GM12878 (cell line): ENCODE results near the gene CRYL1. TPM values are rescaled to one million over a fixed set of nuclear protein-coding genes. Genes with fewer than 3 reads are reported as not detected.

Source experiments
- ATAC-seq: fragments of 200-7000 bp; cut with Tn5 transposase; 3 replicates; pipeline ENCODE4 v1.9.1; 2020; ENCODE audit warnings: mild to moderate bottlenecking, moderate library complexity
- BruUV-seq: library from RNA; stranded (reverse); fragments of 400-500 nt; replicated peaks from 2 replicates; lab custom pipeline; 2021; lab: Mats Ljungman, UMichigan
- CTCF ChIA-PET: fragments of 300-600 bp; sonication (Branson Sonifier 250); formaldehyde crosslinking; extraction: SDS; loops from one replicate; lab custom pipeline; 2021; ENCODE audit warnings: inconsistent platforms; lab: Yijun Ruan, JAX
- POLR2A ChIA-PET: fragments of 350-600 bp; formaldehyde crosslinking; extraction: SDS; loops from one replicate; lab custom pipeline; 2021; ENCODE audit warnings: inconsistent platforms; lab: Charles Lee
- RAD21 ChIA-PET: fragments of 300-600 bp; sonication (Branson Sonifier 250); formaldehyde crosslinking; loops from one replicate; lab custom pipeline; 2023; ENCODE audit warnings: antibody characterized with exemption; ENCODE audit not compliant: unreplicated experiment; lab: Charles Lee
- SMC1A ChIA-PET: fragments of 300-600 bp; sonication (Branson Sonifier 250); formaldehyde crosslinking; loops from one replicate; lab custom pipeline; 2023; ENCODE audit not compliant: unreplicated experiment, uncharacterized antibody; lab: Charles Lee
- DNase-seq: peaks from one replicate; pipeline ENCODE4 v3.0.0-alpha.2; 2011; ENCODE audit warnings: low read depth, low spot score
- FAIRE-seq: peaks from 3 replicates; lab custom pipeline; 2011; peaks lifted over from hg19 to GRCh38; lab: Jason Lieb, UNC
- H2AFZ ChIP-seq: 2 replicates; pipeline ENCODE4 v1.6.0; 2011; ENCODE audit warnings: low read depth, low read length, control low read depth; ENCODE audit not compliant: control insufficient read depth
- H3K27ac ChIP-seq: 2 replicates; pipeline ENCODE4 v1.5.1; 2011; ENCODE audit warnings: control low read depth; ENCODE audit not compliant: control insufficient read depth, insufficient read depth
- H3K27me3 ChIP-seq, 2 experiments: replicated peaks in 1 of 2; 2 replicates each; pipeline versions ENCODE4 v1.6.0 to v1.6.1; 2011; ENCODE audit warnings: low read length in 1 of 2; ENCODE audit not compliant: control insufficient read depth in 2 of 2, insufficient read depth in 2 of 2
- H3K36me3 ChIP-seq, 2 experiments: 2 replicates each; pipeline ENCODE4 v1.5.1; 2011; ENCODE audit warnings: low read length in 1 of 2; ENCODE audit not compliant: control insufficient read depth in 2 of 2, insufficient read depth in 2 of 2
- H3K4me1 ChIP-seq: 2 replicates; pipeline ENCODE4 v1.6.1; 2011; ENCODE audit warnings: mild to moderate bottlenecking, low read length, moderate library complexity, mixed read lengths; ENCODE audit not compliant: control insufficient read depth, insufficient read depth
- H3K4me2 ChIP-seq: 2 replicates; pipeline ENCODE4 v1.6.0; 2011; ENCODE audit warnings: control low read depth; ENCODE audit not compliant: control insufficient read depth, insufficient read depth
- H3K4me3 ChIP-seq: fragments of 200-600 bp; sonication (generic); 2 replicates; pipeline ENCODE4 v1.5.1; 2016
- H3K79me2 ChIP-seq: 2 replicates; pipeline ENCODE4 v1.6.0; 2011; ENCODE audit warnings: low read length; ENCODE audit not compliant: control insufficient read depth, insufficient read depth
- H3K9ac ChIP-seq: 2 replicates; pipeline ENCODE4 v1.8.0; 2011; ENCODE audit warnings: low read length, control low read depth, mixed read lengths; ENCODE audit not compliant: control insufficient read depth, insufficient read depth
- H3K9me3 ChIP-seq: replicated peaks from 3 replicates; pipeline ENCODE4 v1.5.1; 2011; ENCODE audit warnings: mild to moderate bottlenecking, low read length; ENCODE audit not compliant: control insufficient read depth, insufficient read depth
- H4K20me1 ChIP-seq: 2 replicates; pipeline ENCODE4 v1.6.0; 2011; ENCODE audit not compliant: control insufficient read depth, insufficient read depth
- CEBPB ChIP-seq, 2 experiments: fragments of 150-350 bp in 1 of 2; IDR thresholded peaks; 2 replicates each; pipeline ENCODE4 v1.6.1; 2012 to 2014; ENCODE audit warnings: low read depth in 2 of 2, low read length in 2 of 2, borderline replicate concordance in 1 of 2, inconsistent platforms in 1 of 2
- EGR1 ChIP-seq, 2 experiments: IDR thresholded peaks; 1 replicate in 1 of 2; 2 replicates in 1 of 2; pipeline ENCODE4 v1.6.1; 2011 to 2012; ENCODE audit warnings: low read depth in 2 of 2, low read length in 2 of 2, borderline replicate concordance in 1 of 2, mild to moderate bottlenecking in 1 of 2, moderate library complexity in 1 of 2
- ESRRA ChIP-seq: IDR thresholded peaks from 2 replicates; pipeline ENCODE4 v1.6.1; 2012; ENCODE audit warnings: mild to moderate bottlenecking, low read length, improper control_type of control experiment
- MTA2 ChIP-seq: fragments of 450-650 bp; IDR thresholded peaks from 2 replicates; pipeline ENCODE4 v1.6.1; 2016; ENCODE audit warnings: low read depth, mild to moderate bottlenecking, moderate library complexity
- POU2F2 ChIP-seq: IDR thresholded peaks from 3 replicates; pipeline ENCODE4 v1.6.1; 2011; ENCODE audit warnings: low read depth, mild to moderate bottlenecking, low read length, borderline replicate concordance
- RFX5 ChIP-seq: IDR thresholded peaks from 2 replicates; pipeline ENCODE4 v1.6.1; 2011; ENCODE audit warnings: low read depth, low read length, improper control_type of control experiment
- SMAD5 ChIP-seq: IDR thresholded peaks from 2 replicates; pipeline ENCODE4 v1.6.1; 2016; ENCODE audit warnings: antibody characterized with exemption, low read depth
- SUZ12 ChIP-seq: fragments of 200-600 bp; sonication (generic); IDR thresholded peaks from one replicate; pipeline ENCODE4 v1.6.1; 2018; ENCODE audit warnings: antibody characterized with exemption, mild to moderate bottlenecking; ENCODE audit not compliant: unreplicated experiment
- TCF3 ChIP-seq: IDR thresholded peaks from 2 replicates; pipeline ENCODE4 v1.6.1; 2012; ENCODE audit warnings: low read depth, mild to moderate bottlenecking, low read length, borderline replicate concordance; ENCODE audit not compliant: insufficient read depth
- ZNF622 ChIP-seq: fragments of 450-650 bp; IDR thresholded peaks from 2 replicates; pipeline ENCODE4 v1.6.1; 2017; ENCODE audit warnings: mild to moderate bottlenecking, inconsistent platforms
- WGBS: methylation state at CpG from one replicate; pipeline ENCODE4 v1.1.6; 2016; ENCODE audit warnings: low lambda C conversion rate; ENCODE audit not compliant: insufficient replicate concordance, insufficient coverage; ENCODE audit errors: missing lambda C conversion rate; 5-methylcytosine and 5-hydroxymethylcytosine counted together
- in situ Hi-C: fragments of 300-500 bp; cut with MboI; formaldehyde crosslinking; loops from 9 replicates; pipeline ENCODE4 v1.14.3; 2018; ENCODE audit warnings: mixed read lengths
- intact Hi-C: fragments of 100-400 bp; cut with micrococcal nuclease; formaldehyde crosslinking; loops from one replicate; pipeline ENCODE4 v1.14.2; 2022; ENCODE audit not compliant: unreplicated experiment
- polyA plus RNA-seq, 11 experiments: library from polyadenylated mRNA; depleted of rRNA in 4 of 11; unstranded in 6 of 11; stranded (reverse) in 5 of 11; fragments of >200 nt; fragmentation: Nextera tagmentation in 4 of 11; fragmentation: Illumina TruSeq in 1 of 11; extraction: Ambion mirVana in 4 of 11; extraction: Trizol in 1 of 11; gene quantifications; 1 replicate in 1 of 11; 2 replicates in 10 of 11; pipeline versions ENCODE4 v1.2.1 to v1.2.3, GENCODE V29; 2011 to 2016; ENCODE audit warnings: inconsistent platforms in 2 of 11, missing spikeins in 2 of 11, low read depth in 1 of 11
- total RNA-seq, 4 experiments: library from RNA; depleted of rRNA in 3 of 4; stranded (reverse); fragments of >200 nt in 3 of 4; fragmentation: Illumina TruSeq in 1 of 4; extraction: Trizol in 1 of 4; gene quantifications; 2 replicates each; pipeline versions ENCODE4 v1.2.1 to v1.2.3, GENCODE V29; 2013 to 2021
- TF ChIP-seq, protein P1 (sequence below): fragments of 450-650 bp; IDR thresholded peaks from 2 replicates; pipeline ENCODE4 v1.6.1; 2017; ENCODE audit warnings: antibody characterized with exemption, mild to moderate bottlenecking, moderate library complexity
- TF ChIP-seq, protein P2 (sequence below): fragments of 450-650 bp; IDR thresholded peaks from 2 replicates; pipeline ENCODE4 v1.6.1; 2017; ENCODE audit warnings: low read depth, mild to moderate bottlenecking, moderate library complexity

Gene CRYL1
- total and polyA plus RNA-seq, 10 of the 15 experiments (the other 5 are each of a cell fraction or from before 2014, with no cell fraction given), result 5.5 to 36.7 (median 12.2) TPM

DNA sequence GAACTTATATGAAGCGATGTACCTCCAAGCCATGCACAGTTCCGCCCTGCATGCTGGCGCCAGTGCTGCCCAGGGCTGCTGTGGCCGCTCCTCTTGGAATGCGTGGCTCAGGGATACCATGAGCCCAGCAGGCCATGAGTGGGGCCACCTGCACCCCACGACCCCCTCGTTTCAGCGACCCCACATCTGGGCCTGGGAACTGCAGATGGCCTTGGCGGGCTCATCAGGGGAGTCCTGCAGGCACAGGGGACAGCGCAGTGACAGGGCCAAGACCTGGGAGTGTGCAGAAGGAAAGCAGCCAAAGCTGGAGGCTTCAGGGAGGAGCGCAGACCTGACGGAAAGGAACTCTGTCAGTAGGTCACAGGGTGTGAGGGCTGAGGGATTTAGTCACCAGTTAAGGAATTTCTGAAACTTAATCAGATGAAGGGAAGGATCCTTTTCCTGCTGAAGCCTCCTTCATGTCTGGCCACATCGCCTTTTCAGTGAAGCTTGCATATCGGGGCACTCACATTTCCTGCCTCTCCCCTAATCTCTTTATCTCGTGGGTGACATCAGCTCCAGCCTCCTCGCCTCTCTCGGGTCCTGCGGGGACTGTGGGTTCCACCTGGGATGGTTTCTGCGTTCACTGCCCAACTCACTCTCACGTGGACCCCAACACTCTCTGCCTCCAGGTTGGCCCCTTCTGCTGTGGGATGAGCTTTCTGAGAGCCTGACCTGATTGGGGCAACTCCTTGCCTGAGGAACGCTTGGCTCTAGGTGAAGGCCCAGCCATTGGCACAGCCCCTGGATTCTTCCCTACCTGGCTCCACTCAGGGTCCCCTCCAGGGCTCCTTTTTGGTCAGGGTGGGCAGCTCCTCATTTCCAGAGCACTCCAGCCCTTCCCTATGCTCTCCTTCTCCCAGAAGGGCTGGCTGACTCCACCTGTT is 123.5 kb downstream of the CRYL1 start (continued):
- TF ChIP-seq MTA2 (no peak), ESRRA (no peak)

DNA sequence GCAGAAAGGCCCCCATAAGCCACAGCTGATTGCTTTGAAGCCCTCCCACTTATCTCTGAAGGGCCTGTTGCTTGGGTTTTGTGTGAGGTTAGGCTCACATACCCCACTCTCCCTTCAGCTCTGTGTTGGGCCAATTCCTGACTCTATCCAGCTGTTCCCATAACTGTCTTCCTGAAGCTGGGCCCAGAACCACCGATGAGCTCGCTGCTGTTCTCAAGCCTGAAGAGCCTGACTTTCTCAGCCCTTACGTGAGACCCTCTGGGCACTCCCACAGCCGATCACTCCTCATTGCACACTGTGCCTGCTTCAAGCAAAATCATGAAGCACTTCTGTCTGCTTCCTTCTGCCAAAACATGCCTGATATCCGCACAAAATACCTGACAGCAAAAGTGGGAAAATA is 124.1 kb downstream of the CRYL1 start:
- FAIRE-seq (no peak), DNase-seq (no peak), ATAC-seq (no peak)
- TF ChIP-seq RFX5 (no peak), ZNF622 (no peak), CEBPB (IDR thresholded peaks at IDR 0.05; ENCODE audit: borderline replicate concordance in 1 of 2, low read depth in 2 of 2, low read length in 2 of 2) (no peak), SMAD5 (no peak), POU2F2 (no peak), EGR1 (IDR thresholded peaks at IDR 0.05; ENCODE audit: borderline replicate concordance in 1 of 2, low read depth in 2 of 2, low read length in 2 of 2) (no peak), TCF3 (no peak), ESRRA (no peak), SUZ12 (no peak)
- TF ChIP-seq, protein P1, sequence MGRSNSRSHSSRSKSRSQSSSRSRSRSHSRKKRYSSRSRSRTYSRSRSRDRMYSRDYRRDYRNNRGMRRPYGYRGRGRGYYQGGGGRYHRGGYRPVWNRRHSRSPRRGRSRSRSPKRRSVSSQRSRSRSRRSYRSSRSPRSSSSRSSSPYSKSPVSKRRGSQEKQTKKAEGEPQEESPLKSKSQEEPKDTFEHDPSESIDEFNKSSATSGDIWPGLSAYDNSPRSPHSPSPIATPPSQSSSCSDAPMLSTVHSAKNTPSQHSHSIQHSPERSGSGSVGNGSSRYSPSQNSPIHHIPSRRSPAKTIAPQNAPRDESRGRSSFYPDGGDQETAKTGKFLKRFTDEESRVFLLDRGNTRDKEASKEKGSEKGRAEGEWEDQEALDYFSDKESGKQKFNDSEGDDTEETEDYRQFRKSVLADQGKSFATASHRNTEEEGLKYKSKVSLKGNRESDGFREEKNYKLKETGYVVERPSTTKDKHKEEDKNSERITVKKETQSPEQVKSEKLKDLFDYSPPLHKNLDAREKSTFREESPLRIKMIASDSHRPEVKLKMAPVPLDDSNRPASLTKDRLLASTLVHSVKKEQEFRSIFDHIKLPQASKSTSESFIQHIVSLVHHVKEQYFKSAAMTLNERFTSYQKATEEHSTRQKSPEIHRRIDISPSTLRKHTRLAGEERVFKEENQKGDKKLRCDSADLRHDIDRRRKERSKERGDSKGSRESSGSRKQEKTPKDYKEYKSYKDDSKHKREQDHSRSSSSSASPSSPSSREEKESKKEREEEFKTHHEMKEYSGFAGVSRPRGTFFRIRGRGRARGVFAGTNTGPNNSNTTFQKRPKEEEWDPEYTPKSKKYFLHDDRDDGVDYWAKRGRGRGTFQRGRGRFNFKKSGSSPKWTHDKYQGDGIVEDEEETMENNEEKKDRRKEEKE, result no peak
- TF ChIP-seq, protein P2, sequence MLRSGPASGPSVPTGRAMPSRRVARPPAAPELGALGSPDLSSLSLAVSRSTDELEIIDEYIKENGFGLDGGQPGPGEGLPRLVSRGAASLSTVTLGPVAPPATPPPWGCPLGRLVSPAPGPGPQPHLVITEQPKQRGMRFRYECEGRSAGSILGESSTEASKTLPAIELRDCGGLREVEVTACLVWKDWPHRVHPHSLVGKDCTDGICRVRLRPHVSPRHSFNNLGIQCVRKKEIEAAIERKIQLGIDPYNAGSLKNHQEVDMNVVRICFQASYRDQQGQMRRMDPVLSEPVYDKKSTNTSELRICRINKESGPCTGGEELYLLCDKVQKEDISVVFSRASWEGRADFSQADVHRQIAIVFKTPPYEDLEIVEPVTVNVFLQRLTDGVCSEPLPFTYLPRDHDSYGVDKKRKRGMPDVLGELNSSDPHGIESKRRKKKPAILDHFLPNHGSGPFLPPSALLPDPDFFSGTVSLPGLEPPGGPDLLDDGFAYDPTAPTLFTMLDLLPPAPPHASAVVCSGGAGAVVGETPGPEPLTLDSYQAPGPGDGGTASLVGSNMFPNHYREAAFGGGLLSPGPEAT, result no peak
- Histone ChIP-seq H2AFZ (no peak overlapping the region), H3K4me3 (no peak overlapping the region), H3K4me2 (no peak overlapping the region), H3K27ac (no peak overlapping the region), H3K4me1 (no peaks in the 10 kb centered on the region), H4K20me1 (no peaks in the 10 kb centered on the region), H3K36me3 (no peaks in the 10 kb centered on the region), H3K27me3 (no peaks in the 10 kb centered on the region), H3K9me3 (no peaks in the 10 kb centered on the region), H3K9ac (no peak overlapping the region), H3K79me2 (no peaks in the 10 kb centered on the region)
- no TSS peak for BruUV-seq
- ChIA-PET SMC1A (no interaction called here), RAD21 (no interaction called here), CTCF (no interaction called here), POLR2A (no interaction called here)
- in situ Hi-C loops (no loop called here), intact Hi-C loops (no loop called here)
- WGBS, result 95% methylated on average over 5 of the region's 5 CpGs
